HG03469 (cell line): ENCODE measurements around the gene ROBO4.

Experiments used
- ATAC-seq: cut with Tn5 transposase; IDR thresholded peaks from one replicate; pipeline ENCODE4 v1.9.1; 2021; ENCODE audit warnings: mild to moderate bottlenecking, moderate library complexity, moderate number of reproducible peaks; ENCODE audit not compliant: unreplicated experiment

Gene ROBO4

DNA sequence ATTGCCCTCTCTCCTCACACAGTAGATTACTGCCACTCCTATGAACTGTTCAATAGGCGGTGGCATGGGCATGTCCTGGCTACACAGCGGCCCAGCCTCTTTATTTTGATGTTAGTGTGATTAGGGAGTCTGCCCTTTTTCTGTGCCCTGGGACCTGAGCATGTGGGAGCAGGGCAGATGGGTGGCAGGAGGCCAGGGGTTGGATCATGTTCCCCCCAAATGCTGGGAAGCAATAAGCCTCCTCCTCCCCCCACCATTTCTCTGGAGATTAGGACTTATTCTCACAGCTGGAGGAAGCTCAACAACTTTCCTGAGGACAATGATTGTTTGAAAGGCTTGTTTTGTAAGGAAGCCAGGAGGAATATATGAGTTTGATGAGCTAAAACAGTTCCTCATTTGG lies 22.2 kb upstream of the ROBO4 start:
- no peak for ATAC-seq

DNA sequence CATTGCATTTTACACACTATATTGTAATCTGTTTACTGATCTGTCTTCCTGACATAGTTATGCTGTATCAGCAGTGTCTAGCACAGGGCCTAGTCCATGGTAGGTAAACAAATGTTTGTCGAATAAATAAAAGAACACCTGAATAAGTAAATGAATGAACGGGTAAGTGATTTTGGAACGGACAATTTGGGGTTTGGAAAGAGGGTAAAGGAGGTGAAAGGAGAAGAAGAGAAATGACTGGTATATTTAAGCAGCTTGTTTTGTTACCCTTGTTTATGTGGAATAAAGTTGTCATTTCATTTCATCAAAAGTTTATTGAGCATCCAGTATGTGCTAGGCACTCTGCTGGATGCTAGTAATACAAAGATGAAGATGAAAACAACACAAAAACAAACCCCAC lies 21.3 kb upstream of the ROBO4 start, which contains the start of gene HEPN1:
Gene HEPN1 (plus strand): TSS at position 301 of the 400 bp plus-strand sequence.
- ATAC-seq = no peak

- no peak for ATAC-seq
Observed at GRCh38 chr11:124917115-124917637, 19.5 kb upstream of the ROBO4 start.

- no peak for ATAC-seq
Observed at GRCh38 chr11:124916370-124916710, 18.7 kb upstream of the ROBO4 start.

- no peak for ATAC-seq
Observed at GRCh38 chr11:124915541-124916369, 18.1 kb upstream of the ROBO4 start.

- no peak for ATAC-seq
Observed at GRCh38 chr11:124902616-124903015, 5.0 kb upstream of the ROBO4 start.

DNA sequence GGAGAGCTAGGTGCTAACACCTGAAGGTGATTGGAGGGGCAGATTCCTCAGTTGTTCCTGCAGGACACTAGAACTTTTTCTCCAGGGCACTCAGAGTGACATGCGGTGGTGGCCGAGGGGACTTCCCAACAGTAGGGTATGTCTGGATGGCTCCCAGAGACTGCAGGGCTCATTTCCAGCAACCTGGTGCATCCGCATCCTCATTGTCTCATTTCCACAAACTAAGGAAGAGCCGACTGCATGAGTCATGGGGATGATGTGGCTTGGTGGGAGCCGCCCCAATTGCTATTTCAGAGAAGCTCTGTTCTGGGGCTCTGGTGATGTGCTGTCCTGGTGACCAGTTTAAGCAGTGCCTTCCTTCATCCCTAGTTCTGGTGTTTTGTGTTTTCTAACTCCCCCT lies 2.8 kb upstream of the ROBO4 start:
- no peak for ATAC-seq

GRCh38 chr11:124899383-124900145 lies 1.9 kb upstream of the ROBO4 start:
- no peak for ATAC-seq

- ATAC-seq = no peak
Observed at GRCh38 chr11:124898711-124899110, 1.0 kb upstream of the ROBO4 start.

- no peak for ATAC-seq
Observed at GRCh38 chr11:124898263-124898680, 607 bp upstream of the ROBO4 start.

GRCh38 chr11:124896821-124897391 lies 759 bp downstream of the ROBO4 start:
- ATAC-seq = no peak

DNA sequence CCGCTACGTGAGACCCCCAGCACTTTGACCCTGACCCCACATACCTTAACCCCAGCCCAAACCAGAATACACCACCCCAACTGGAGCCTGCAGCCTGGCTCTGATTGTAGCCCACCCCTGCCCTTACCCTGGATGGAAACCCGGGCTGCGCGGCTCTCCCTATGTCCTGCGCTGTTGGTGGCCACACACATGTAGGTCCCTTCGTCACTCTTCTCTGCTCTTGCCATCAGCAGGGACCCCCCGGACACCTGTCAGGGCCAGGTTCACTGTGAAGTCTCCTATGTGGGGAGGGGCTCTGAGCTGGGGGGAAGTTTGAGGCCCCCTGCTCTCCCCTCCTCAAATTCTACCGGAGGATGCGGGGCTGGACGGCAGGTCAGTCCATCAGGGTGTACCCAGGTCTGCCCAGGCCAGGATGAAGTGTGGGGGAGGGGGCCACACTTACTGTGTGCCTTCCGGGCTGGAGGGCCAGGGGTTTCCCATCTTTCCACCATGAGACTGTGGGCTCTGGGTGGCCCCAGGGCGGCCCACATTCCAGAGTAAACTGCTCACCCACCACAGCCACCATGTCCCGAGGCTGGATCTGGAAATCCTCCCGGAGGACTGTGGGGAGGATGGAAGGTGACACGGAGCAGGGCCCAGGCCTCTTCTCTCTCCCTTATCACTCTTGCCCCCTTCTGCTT lies 1.5 kb downstream of the ROBO4 start:
- ATAC-seq = no peak

DNA sequence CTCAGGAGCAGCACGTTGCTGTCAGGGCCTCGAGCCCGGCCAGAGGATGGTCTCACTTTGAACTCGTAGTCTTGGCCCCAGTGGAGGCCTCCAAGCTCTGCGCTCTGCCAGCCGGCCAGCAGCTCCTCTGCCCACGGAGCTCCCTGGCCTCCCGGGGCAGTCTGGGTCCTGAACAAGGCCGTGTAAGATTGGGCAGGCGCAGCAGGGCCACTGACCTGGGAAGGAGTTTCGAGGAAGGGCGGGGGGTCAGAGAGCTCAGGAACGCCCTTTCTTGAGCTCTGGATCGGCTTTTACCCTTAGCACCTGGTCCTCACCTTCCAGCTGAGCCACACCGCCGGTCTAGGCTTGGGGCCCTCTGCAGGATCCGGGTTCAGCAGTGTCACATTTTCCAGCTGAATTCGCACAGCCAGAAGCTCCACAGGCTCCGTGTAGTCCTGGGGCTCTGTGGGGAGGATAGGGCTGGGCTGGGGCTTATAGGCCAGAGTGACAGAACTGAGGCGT lies 2.1 kb downstream of the ROBO4 start:
- ATAC-seq = no peak

- ATAC-seq = no peak
Observed at GRCh38 chr11:124894606-124895430, 2.8 kb downstream of the ROBO4 start.

DNA sequence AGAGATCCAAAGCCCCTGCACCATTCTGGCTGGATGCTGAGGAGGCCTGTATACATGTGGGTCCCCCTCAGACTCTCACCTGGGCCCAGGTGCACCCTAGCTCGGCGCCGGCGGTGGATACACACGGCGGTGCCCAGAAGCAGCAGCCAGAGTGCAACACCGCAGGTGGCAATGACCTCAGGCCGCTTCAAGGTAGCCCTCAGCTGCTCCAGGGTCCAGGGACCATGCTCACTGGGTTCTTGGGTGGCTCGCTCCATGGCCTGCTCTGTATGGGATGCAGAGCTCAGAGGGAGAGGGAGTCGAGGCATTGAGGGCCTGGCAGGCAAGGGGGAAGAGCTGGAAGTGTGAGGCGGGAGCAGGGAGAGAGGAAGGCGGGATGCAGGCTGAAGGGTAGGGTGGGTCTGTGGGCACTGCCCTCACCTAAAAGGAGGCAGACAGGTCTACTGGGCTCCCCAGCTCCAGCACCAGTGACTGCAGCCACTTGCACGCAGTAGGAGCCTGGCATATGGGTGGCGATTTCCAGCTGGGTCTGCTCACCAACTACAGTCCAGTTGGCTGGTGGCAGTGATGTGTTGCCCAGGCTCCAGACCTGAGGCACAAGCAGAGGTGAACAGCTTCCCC lies 3.8 kb downstream of the ROBO4 start:
- no peak for ATAC-seq

DNA sequence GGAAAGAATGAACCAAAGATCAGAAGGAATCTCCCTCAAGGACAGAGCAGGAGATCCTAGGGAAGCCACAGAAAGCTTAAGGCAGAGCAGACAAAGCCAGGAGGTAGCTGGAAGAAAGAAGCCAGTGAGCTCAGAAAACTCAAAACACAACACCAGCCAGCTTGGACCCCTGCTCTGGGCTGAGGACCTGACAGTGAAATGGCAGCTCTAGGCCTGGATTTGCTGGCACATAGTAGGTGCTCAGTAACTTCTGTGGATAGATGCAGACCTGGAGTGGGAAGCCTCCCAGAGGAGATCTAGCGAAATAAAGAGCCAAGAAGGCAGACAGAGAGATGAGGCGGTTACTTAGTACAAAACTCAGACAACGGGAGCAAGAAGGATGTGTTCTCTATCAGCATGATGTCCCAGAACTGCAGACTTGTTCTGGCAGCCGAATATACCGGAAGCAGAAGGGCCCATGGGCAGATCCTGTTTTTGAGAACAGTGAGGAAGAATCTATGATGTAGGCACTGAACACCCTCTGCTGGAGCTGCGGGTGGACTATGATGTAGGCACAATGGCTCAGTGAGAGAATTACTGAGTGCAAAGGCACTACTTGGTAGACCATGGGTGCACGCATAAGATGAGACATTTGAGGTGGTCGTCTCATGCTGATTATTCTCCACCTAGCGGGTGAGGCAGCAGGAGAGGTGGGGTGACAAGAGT lies 4.8 kb downstream of the ROBO4 start:
- ATAC-seq = no peak

- ATAC-seq = no peak
Observed at GRCh38 chr11:124892146-124892545, 5.5 kb downstream of the ROBO4 start.

DNA sequence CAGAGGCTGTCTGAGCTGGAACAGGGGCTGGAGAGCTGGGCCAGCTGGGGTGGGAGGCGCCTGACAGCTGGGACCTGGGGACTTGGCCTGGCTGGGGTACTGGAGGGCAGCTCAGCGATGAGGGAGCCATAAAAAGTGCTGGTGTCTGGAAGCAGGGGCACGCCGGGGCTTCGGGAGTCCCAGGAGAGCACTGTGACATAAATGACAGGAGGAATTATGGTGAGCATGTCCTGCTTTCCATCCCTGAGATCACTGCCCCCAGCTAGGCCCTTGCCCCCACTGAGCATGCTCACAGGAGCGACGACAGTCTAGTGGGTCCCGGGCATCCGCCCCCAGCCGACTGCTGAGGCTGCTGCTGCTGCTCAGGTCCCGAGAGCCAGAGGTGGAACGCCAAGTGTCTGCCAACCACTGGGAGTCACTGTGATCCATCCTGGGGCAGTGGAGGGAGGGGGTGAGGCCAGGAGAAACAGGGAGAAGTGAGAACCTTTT lies 6.2 kb downstream of the ROBO4 start:
- ATAC-seq = no peak
